GM18502 (cell line): ENCODE results near the gene GBX1.

Experiments
- ATAC-seq: cut with Tn5 transposase; IDR thresholded peaks from one replicate; pipeline ENCODE4 v1.9.1; 2021; ENCODE audit warnings: mild to moderate bottlenecking; ENCODE audit not compliant: unreplicated experiment, poor library complexity

GBX1 gene

GRCh38 chr7:151118108-151119054 is 49.1 kb downstream of the GBX1 start:
- no peak for ATAC-seq

GRCh38 chr7:151117565-151117964 is 49.9 kb downstream of the GBX1 start:
- ATAC-seq = no peak

GRCh38 chr7:151116603-151117440 is 50.7 kb downstream of the GBX1 start:
- ATAC-seq = no peak

- ATAC-seq = no peak
Measured at GRCh38 chr7:151115836-151116418, 51.6 kb downstream of the GBX1 start.

- ATAC-seq = no peak
Measured at GRCh38 chr7:151115121-151115835, 52.2 kb downstream of the GBX1 start.

- ATAC-seq = no peak
Measured at GRCh38 chr7:151114151-151115090, 53.1 kb downstream of the GBX1 start.

GRCh38 chr7:151113344-151114150 is 53.9 kb downstream of the GBX1 start:
- ATAC-seq = no peak

GRCh38 chr7:151110941-151111645 is 56.4 kb downstream of the GBX1 start:
- peak; percentile 81 for ATAC-seq

- no peak for ATAC-seq
Measured at GRCh38 chr7:151110236-151110940, 57.1 kb downstream of the GBX1 start.

- ATAC-seq = no peak
Measured at GRCh38 chr7:151109094-151110048, 58.1 kb downstream of the GBX1 start.

GRCh38 chr7:151107882-151108281 is 59.6 kb downstream of the GBX1 start:
- no peak for ATAC-seq

GRCh38 chr7:151104411-151105235 is 62.9 kb downstream of the GBX1 start:
- no peak for ATAC-seq

GRCh38 chr7:151103973-151104372 is 63.5 kb downstream of the GBX1 start:
- ATAC-seq = no peak

GRCh38 chr7:151102991-151103390 is 64.5 kb downstream of the GBX1 start:
- no peak for ATAC-seq
